HL-60/S4 treated with retinoic acid at 250 ng/mL for 4 days and 3 days (cell line): ENCODE data around the gene CMBL.
"Not testable (repeated sequence)": the region's sequence is repeated elsewhere in the genome, so short reads cannot be mapped to it uniquely, and the experiment has no call there.

Experiments
- in situ Hi-C: fragments of 300-500 bp; cut with MboI; formaldehyde crosslinking; loops from 2 replicates; pipeline ENCODE4 v1.7.0; 2022; ENCODE audit warnings: low sequenced_read_pairs

CMBL gene

DNA sequence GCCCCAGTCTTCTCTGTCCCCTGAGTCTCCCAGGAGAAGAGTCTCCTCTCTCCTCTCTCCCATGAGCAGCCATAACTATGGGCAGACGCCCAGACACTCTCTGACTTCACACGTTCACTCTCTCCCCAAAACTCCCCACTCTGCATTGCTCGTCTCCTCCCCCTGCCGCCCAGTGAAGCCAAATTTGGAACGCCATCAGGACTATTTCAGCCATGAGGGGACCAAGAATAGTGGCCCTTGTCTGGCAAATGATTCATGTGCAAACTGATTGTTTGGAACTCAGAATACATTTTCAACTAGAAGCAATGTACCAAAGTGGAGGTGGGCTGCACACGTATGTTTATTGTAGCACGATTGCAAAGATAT lies 20.9 kb downstream of the CMBL start:
- in situ Hi-C loops: no loop called here

DNA sequence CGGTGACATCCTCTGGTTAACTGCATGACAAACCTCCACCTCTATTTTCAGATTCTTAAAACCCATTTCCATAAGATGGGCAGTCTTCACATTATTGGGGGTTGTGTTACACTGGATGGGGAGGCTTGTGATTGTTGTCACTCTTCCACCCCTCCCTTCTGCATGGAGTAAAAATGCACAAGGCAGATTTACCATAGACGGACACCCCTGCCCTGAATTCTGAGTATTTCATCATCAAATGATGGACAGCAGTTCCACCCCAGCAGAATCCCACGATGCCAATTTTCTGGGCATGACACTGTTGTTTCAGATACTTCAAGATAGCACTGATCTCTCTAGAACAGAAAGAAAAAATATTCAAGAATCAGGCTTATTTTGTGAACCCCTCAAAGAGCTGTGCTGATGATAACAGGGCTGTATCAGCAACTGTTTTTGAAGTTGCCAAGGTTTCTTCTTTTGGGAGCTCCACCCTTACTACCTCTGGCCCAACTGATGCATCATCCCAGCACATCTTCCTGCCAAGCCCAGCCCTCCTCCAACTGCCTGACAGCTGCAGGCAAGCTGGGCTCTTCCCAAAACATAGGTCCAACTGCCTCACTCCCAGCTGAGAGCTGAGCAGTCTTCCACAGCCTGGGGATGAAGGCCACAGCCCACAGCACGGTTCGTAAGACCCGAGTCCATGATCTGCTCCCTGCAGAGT lies 21.4 kb downstream of the CMBL start:
- in situ Hi-C loops: no loop called here

DNA sequence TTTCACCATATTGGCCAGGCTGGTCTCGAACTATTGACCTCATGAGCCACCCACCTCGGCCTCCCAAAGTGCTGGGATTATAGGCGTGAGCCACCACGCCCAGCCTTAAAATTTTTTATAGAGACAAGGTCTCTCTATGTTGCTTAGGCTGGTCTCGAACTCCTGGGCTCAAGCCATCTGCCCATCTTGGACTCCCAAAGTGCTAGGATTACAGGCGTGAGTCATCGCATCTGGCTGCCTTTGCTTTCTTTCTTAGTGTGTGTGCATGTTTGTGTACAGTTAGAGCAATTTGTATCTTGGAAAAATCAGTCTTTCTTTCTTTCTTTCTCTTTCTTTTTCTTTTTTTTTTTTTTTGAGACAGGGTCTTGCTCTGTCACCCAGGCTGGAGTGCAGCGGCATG lies 22.3 kb downstream of the CMBL start:
- in situ Hi-C loops: not testable (repeated sequence)

DNA sequence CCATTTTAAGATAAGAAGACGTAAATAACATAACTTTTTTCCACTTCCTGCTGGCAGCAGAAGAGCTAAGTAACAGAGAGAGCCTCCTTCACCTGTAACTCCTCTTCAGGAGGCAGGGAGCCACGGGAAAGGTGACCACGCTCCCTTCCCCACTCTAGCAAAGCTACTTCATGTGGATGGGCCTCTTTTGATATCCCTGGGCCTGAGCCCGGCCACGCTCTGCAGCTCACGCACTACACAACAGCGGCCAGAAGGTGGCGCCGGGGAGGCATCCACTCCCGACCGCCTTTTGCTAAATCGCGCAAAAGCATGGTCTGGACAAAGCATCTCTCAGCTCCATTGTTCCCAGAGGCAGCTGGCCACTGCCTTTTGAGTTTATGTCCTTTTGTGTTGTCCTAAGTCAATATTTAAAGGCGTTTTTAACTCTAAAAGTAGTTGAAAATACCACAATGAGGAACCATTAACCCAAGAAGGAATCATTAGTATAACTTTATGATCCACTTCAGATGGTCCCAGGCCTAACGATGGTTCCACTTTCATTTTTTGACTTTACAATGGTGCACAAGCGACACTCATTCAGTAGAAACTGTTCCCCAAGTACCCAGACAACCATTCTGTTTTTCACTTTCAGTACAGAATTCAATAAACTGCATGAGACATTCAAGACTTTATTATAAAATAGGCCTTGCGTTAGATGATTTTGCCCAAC lies 23.6 kb downstream of the CMBL start:
- in situ Hi-C loops: no loop called here

DNA sequence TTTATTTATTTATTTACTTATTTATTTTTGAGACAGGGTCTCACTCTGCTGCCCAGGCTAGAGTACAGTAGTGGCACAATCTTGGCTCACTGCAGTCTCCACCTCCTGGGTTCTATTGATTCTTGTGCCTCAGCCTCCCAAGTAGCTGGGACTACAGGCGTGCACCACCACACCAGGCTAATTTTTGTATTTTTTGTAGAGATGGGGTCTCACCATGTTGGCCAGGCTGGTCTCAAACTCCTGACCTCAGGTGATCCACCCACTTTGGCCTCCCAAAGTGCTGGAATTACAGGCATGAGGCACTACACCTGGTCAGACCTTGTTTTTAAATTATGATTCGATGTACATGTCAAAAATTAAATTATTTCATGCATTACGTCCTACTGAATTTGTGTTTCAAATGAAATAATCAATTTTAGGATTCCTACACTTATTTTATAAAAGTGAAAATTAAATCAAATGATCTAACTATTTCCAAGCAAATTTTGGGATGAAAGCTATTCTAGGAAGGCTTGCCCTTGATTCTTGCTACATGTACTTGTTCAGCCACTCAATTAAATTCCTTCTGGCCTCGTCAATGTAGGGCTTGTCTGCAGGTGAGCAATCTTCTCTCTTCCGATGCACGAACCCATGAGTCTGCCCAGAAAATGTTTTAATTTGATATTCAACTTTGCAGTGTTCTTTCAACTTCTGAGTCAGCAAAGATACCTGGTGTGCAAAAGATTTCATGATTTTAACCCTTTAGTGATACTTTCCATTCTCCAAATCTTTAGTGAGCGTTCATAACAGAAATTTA lies 27.6 kb downstream of the CMBL start:
- in situ Hi-C loops: no loop called here

DNA sequence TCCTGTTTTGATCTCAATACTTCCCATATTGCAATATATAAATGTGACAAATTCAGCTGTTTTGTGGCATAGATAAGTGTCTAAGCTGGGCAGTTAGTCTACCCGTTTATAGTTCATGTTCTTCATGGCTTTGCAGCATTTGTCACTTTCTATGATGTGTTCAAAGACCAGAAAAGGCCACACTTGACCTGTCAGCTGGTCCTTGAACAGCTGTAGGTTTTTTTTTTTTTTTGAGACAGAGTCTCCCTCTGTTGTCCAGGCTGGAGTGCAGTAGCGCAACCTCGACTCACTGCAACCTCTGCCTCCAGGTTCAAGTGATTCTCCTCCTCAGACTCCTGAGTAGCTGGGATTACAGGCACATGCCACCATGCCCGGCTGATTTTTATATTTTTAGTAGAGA lies 28.4 kb downstream of the CMBL start:
- in situ Hi-C loops: no loop called here

DNA sequence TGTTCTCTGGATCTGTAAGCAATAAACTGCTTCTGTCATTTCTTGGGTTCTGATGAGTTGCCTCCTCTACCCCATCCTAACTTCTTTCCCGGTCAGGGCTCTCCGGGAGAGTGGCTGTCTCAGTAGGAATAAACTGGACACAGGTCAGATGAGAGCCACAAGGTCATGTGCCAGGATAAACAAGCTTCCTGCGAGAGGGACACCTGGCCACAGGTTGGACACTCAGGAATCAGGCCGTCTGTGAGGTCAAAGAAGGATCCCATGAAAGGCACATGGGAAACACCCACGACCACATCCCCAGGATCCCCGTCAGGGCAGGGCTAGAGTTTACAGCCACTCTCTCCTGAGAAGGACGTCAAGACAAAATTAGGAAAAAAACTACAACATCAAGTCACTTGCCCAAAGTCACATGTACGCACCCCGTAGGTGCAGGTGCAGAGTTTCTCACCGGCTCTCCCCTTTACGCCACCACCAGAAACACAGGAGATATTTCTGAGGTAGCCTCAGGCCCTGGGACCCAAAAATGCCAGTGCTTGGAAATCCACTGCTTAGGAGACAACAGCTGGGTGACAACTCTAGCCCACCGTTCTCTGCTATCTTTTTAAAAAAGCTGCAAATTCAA lies 28.9 kb downstream of the CMBL start:
- in situ Hi-C loops: no loop called here

DNA sequence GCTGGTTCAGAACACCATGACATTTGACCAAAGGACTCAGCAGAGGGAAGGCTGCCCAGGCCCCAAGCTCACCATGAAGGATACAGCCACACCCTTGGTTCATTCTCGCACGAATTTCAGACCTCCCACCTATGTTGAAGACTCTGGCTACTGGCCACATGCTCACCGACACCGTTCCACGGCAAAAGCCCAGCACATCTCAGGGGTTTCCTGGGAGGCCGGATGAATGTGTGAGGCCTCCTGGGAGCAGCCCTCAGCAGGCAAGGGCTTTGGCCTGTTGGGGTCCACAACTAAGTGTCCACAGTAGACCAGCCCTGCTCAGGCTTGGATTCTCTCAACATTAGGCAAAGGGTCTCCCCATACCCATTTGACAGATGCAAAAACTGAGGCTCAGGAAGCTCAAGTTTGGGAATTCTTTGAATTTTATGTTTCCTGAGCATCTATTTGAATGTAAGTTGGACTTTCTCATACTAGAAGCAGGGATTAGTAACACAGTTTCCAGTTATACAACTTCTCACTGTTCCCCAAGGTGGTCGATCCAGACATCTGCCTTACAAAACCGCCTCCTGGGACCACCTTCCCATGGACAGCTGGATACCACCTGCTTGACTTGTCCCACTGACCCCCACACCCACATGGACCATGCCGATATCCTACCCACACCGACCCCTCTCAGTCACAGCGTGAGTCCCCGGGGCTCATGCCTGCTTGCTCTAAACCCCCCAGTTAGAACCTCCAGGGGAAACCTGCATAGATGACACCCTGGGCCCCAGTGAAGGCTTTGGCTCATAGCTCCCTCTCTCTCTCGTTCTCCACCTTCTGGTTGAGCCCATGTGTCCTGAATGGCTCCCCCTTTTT lies 29.7 kb downstream of the CMBL start:
- in situ Hi-C loops: no loop called here

DNA sequence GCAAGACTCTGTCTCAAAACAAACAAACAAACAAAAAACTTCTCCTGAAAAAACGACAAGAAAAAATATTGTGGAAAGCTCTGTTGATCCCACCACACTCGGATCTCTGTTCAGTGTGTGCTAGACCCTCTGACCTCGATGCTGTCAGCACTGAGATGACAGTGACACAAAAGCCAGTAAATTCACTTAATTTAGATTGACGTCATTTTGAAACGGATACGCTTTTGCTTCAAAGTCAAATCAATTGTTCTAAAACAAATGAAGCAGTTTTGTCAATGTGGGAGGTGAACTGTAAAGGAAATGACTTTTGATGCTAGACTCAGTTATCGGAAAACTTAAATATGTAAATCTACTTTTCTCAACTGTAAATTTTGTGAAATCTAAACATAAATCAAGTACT lies 31.0 kb downstream of the CMBL start:
- in situ Hi-C loops: no loop called here

DNA sequence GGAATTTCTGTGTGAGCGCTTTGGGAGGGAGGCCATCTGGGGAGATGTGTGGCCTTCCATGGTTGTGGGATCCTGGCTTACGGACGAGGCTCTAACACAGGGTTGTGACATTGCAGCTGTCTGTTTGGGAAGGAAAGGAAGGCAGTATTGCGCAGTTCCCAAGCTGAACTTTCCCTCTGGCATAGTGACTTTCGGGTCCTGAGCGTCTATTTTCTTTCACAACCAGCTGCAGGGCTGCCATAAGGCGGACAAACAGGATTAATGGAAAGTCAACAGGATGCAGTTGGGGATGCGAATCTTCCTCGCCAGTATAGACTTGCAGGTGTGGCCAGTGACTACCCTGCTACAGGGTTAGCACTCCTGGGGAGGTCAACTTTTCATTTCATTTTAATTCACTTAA lies 31.7 kb downstream of the CMBL start:
- in situ Hi-C loops: no loop called here

DNA sequence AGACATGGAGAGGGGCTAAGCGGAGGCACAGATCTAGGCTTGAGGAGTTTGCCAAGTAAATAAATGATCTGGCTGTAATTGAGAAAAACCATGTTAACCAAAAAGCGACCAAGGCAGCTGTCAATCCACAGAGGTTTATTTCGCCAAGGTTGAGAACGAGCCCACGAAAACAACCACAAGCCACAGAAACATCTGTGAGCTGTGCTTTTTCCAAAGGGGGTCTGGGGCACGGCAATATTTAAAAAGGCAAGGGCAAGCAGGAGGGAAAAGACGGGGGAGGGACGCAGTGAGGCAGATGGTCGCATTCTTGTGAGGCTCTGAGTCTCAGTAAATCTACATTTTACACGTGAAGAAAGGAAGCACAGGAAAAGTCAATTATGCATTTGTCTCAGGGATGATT lies 32.2 kb downstream of the CMBL start:
- in situ Hi-C loops: no loop called here

DNA sequence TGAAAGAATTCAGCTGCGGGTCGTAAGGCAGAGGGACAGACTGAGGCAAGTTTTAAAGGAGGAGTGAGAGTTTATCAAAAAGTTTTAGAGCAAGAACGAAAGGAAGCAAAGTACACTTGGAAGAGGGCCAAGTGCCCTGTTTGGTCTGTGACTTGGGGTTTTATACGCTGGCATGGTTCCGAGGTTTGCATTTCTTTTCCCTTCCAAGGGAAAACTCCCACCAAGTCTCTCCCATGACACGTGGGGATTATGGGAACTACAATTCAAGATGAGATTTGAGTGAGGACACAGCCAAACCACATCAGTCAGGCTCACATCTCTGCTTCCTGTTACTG lies 34.9 kb downstream of the CMBL start:
- in situ Hi-C loops: not testable (repeated sequence)

DNA sequence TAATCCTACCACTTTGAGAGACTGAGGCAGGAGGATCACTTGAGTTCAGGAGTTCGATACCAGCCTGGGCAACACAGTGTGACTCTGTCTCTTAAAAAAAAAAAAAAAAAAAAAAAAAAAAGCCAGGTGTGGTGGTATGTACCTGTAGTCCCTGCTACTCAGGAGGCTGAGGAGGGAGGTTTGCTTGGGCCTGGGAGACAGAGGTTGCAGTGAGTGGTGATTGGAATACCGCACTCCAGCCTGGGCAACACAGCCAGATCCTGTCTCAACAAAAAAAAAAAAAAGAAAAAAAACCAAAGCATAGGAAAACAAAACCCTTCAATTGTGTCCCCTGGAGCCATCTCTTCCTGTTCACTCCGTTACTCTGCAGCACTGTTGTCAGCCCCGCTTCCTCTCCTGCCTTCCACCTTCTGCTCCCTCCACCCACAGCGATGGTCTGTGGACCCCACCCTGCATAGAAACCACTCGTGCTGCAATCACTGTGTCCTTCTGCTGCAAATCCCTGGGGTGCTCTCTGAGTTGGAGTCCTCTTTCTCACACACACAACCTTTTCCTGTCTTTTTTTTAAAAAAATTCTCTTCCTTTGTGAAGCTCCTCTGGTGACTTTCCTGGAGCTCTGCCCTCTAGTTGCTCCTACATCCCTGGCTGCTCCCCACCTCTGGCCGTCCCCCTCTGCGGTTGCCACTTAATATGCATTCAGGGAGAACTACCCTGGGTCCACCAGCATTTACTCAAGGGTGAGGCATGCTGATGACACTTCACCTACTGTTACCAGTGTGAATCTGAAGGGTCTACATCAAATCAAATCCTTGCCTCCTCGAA lies 35.4 kb downstream of the CMBL start:
- in situ Hi-C loops: no loop called here

DNA sequence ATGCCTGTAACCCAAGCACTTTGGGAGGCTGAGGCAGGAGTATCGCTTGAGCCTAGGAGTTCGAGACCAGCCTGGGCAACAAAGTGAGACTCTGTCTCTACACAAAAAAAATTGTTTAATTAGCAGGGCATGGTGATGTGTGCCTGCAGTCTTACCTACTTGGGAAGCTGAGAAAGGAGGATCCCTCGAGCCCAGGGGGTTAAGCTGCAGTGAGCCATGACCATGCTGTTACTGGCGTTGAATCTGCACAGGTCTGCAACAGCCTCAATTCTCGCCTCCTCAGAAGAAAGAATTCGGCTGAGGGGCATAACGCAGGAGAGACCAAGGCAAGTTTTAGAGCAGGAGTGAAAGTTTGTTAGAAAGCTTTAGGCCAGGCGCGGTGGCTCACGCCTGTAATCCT lies 39.6 kb downstream of the CMBL start:
- in situ Hi-C loops: no loop called here

DNA sequence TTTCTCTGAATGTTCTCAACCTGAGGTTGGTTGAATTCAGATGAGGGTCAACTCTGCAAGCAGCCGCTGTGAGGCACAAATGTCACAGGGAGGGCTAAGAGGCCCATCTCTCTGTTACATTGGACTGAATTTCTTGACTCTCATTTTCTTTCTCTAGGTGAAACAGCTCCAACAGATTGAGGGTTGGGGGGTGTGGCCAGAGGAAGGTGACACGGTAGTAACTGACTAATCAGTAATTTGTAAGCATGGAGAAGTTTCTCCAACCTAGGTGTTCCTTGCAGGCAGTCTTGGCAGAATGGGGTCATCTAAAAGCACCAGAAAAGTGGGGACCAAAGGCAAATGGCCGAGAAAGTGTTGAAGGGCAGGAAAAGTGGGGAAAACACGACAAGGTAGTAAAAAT lies 40.9 kb downstream of the CMBL start:
- in situ Hi-C loops: no loop called here

DNA sequence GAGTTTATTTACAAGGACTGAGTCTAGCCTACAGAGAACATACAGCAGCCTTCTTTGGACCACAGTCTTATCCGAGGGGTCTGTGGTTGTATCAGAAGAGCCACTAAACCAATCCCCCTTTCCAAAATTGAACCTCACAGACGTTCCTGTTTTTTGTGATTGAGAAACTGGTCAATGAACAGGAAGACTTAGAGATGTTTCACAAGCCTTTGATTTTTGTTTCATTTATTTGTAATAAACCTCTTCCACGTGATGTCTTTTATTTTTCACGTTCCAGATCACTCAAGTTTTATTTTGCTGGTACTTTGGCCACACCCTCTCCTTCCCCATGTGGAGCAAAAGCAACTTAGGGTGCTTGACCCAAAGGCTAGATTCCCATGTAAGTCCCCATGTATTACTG lies 41.6 kb downstream of the CMBL start:
- in situ Hi-C loops: no loop called here

DNA sequence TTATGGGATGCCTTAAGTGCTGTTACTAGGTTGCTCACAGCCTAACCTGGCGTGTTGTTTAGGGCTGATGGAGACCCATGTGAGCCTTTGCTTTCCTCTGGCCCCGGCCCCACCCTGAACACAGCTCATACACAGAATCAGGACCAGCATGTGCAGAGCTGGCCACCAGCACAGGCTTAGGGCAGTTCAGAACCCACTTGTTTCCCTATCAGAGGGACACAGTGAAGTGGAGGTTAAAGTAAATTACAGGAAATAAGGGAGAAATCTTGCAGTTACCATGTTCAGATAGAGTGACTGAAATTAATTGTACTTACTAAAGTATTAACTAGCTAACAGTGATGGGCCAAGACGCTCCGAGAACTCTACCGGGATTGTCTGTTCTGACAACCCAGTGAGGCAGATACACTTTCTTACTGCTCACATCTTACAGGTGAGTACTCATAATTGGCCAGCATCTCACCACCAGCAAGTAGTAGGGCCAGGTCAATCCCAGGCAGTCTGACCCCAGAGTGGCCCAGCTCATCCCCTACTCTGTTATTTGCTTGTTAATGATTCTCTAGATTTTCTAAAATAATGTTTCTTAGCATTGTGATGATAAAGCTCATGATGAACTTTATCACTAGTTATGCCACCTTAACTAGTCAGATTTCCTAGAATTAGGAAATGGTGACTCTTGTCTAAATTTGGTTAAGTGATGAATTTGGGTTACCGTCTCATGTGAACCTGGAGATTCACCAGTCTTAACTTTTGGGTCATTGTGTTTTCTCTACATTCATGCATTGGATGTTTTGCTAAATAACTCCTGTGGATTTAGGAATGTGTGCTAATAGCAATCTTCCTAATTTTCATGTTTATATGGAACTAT lies 42.2 kb downstream of the CMBL start:
- in situ Hi-C loops: no loop called here

DNA sequence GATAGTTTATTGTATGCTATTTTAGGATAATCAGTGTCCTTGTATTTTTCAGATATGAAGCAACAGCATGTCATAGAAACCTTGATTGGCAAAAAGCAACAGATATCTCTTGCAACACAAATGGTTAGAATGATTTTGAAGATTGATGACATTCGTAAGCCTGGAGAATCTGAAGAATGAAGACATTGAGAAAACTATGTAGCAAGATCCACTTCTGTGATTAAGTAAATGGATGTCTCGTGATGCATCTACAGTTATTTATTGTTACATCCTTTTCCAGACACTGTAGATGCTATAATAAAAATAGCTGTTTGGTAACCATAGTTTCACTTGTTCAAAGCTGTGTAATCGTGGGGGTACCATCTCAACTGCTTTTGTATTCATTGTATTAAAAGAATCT lies 43.1 kb downstream of the CMBL start:
- in situ Hi-C loops: no loop called here

DNA sequence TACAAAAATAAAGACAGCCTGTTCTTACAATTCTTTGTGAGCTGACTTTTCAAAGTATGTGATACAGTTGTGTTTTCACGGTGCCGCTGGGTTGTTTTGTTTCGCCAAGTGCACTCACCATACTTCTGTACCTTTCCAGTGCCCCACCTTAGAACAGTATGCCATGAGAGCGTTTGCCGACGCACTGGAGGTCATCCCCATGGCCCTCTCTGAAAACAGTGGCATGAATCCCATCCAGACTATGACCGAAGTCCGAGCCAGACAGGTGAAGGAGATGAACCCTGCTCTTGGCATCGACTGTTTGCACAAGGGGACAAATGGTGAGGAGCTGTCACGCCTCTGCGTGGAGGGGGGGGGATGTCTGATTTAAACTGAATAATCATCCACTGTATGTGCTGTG lies 44.7 kb downstream of the CMBL start:
- in situ Hi-C loops: no loop called here
